ENCODE data around the gene BICC1. TPM values are rescaled to one million over a fixed set of nuclear protein-coding genes. Genes with fewer than 3 reads are reported as not detected.

The BICC1 gene
- total RNA-seq, 1 experiment from 2014 or later: 12.2 TPM

GRCh38 chr10:58820861-58821751, 308.4 kb downstream of the BICC1 start:
- DNase-seq (ENCODE audit: low read depth): peak; percentile 8

GRCh38 chr10:58821752-58822056, 309.0 kb downstream of the BICC1 start:
- DNase-seq (ENCODE audit: low read depth): no peak

- DNase-seq (ENCODE audit: low read depth): no peak
These were observed 311.3 kb downstream of the BICC1 start for GRCh38 chr10:58823983-58824382.

- no peak for DNase-seq (ENCODE audit: low read depth)
These were observed 311.7 kb downstream of the BICC1 start for GRCh38 chr10:58824396-58824795.

GRCh38 chr10:58826694-58827093, 314.0 kb downstream of the BICC1 start:
- DNase-seq (ENCODE audit: low read depth): no peak

- DNase-seq (ENCODE audit: low read depth): no peak
These were observed 314.7 kb downstream of the BICC1 start for GRCh38 chr10:58827381-58827780.

GRCh38 chr10:58829839-58830238, 317.2 kb downstream of the BICC1 start:
- no peak for DNase-seq (ENCODE audit: low read depth)

GRCh38 chr10:58830697-58831096, 318.0 kb downstream of the BICC1 start:
- no peak for DNase-seq (ENCODE audit: low read depth)

GRCh38 chr10:58833771-58834561, 321.3 kb downstream of the BICC1 start:
- DNase-seq (ENCODE audit: low read depth): no peak

GRCh38 chr10:58836176-58836700, 323.6 kb downstream of the BICC1 start:
- DNase-seq (ENCODE audit: low read depth): no peak

- DNase-seq (ENCODE audit: low read depth): no peak
These were observed 324.4 kb downstream of the BICC1 start for GRCh38 chr10:58836991-58837575.

- no peak for DNase-seq (ENCODE audit: low read depth)
These were observed 325.2 kb downstream of the BICC1 start for GRCh38 chr10:58837826-58838225.

GRCh38 chr10:58838561-58839208, 326.0 kb downstream of the BICC1 start:
- no peak for DNase-seq (ENCODE audit: low read depth)

GRCh38 chr10:58839771-58840170, 327.1 kb downstream of the BICC1 start:
- DNase-seq (ENCODE audit: low read depth): no peak

- DNase-seq (ENCODE audit: low read depth): no peak
These were observed 328.3 kb downstream of the BICC1 start for GRCh38 chr10:58840840-58841435.

GRCh38 chr10:58842860-58843376, 330.2 kb downstream of the BICC1 start:
- no peak for DNase-seq (ENCODE audit: low read depth)

- no peak for DNase-seq (ENCODE audit: low read depth)
These were observed 331.1 kb downstream of the BICC1 start for GRCh38 chr10:58843760-58844159.

- no peak for DNase-seq (ENCODE audit: low read depth)
These were observed 332.0 kb downstream of the BICC1 start for GRCh38 chr10:58844680-58845079.

- DNase-seq (ENCODE audit: low read depth): no peak
These were observed 334.2 kb downstream of the BICC1 start for GRCh38 chr10:58846856-58847255.

- DNase-seq (ENCODE audit: low read depth): peak; percentile 29
These were observed 338.9 kb downstream of the BICC1 start for GRCh38 chr10:58851606-58852005.

- DNase-seq (ENCODE audit: low read depth): no peak
These were observed 341.0 kb downstream of the BICC1 start for GRCh38 chr10:58853668-58854067.

Data from Daoy (cell line).